Measurements from ENCODE around the gene SMAP1. TPM values are rescaled to one million over a fixed set of nuclear protein-coding genes. Genes with fewer than 3 reads are reported as not detected.

SMAP1 gene
- total RNA-seq, 4 donors from 2014 or later = 31.7 to 44.6 (median 33.6) TPM

DNA sequence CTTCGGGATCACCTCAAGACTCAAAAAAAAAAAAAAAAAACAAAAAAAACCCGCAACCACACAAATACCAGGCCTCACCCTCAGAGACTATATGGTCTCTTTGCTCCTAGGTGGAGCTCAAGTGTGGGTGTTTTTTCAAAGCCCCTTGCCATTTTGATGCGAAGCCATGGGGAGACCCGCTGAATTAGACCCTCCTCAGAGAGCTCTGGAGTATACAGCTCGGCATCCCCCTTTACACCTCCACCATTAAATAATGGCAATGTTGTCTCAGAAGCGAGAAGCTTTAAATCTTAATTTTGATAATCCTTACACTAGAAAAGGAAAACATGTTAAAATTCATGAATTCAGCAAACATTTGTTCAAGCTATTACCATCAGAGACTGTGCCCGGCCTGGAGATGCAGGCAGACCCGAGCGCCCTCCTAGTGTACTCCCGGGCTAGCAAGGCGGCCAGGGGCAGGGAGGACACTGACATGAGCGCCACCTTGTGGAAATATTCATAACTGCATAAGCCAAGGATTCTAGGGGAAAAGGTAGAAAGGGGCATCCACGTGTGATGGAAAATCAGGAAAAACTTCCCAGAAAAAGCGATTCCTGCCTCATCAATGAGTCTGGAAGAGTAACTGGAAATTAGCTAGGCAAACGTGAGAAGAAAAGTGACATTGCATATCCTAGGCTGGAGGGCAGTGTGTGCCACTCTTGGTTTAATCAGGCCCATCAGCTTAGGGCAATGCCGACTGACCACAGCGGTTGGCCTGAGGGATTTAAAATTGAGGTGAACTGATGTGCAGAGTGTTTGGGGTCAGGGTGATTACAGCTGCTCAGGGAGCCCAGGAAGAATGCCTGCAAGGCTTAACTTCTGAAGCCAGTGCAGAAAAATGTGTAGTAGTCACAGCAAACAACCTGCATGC is 216.6 kb downstream of the SMAP1 start:
- Histone ChIP-seq H3K36me3 (no peaks in the 10 kb centered on the region), H3K27me3 (peaks cover 0 to 4% (median 0%) of the 10 kb centered on the region in 4 donors), H3K4me1 (no peaks in the 10 kb centered on the region), H3K9me3 (no peaks in the 10 kb centered on the region), H3K4me3 (no peak overlapping the region), H3K27ac (no peak overlapping the region)
- TF ChIP-seq POLR2A (IDR thresholded peaks at IDR 0.05) = no peak
- TF ChIP-seq, protein P1, sequence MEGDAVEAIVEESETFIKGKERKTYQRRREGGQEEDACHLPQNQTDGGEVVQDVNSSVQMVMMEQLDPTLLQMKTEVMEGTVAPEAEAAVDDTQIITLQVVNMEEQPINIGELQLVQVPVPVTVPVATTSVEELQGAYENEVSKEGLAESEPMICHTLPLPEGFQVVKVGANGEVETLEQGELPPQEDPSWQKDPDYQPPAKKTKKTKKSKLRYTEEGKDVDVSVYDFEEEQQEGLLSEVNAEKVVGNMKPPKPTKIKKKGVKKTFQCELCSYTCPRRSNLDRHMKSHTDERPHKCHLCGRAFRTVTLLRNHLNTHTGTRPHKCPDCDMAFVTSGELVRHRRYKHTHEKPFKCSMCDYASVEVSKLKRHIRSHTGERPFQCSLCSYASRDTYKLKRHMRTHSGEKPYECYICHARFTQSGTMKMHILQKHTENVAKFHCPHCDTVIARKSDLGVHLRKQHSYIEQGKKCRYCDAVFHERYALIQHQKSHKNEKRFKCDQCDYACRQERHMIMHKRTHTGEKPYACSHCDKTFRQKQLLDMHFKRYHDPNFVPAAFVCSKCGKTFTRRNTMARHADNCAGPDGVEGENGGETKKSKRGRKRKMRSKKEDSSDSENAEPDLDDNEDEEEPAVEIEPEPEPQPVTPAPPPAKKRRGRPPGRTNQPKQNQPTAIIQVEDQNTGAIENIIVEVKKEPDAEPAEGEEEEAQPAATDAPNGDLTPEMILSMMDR (IDR thresholded peaks at IDR 0.05) = peak; percentile 82 to 91 (median 88)
- DNase-seq = no peak
- intact Hi-C loops (cut with DNase I) = no loop called here
- WGBS, 2 donors = 36 to 42% methylated on average over 14 to 16 of the region's 17 CpGs

DNA sequence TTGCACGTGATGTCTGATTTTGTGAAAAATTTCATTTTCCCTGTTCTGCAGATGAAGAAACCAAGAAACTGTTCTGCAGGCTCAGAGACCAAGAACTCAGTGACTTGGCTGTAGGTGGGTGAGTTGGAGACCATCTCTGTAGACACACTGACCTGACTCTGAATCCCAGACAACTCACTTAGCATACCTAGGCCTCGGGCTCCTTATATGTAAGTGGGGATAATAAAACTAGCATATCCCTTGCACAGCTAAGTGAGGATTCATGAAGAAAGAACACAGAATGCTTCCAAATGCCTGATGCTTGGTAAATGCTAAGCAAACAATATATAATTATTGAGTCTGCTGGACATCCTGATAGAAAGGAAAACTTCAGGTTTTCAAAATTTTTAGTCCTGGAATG is 218.4 kb downstream of the SMAP1 start:
- no peak for DNase-seq
- H3K27ac ChIP-seq = no peak overlapping the region

DNA sequence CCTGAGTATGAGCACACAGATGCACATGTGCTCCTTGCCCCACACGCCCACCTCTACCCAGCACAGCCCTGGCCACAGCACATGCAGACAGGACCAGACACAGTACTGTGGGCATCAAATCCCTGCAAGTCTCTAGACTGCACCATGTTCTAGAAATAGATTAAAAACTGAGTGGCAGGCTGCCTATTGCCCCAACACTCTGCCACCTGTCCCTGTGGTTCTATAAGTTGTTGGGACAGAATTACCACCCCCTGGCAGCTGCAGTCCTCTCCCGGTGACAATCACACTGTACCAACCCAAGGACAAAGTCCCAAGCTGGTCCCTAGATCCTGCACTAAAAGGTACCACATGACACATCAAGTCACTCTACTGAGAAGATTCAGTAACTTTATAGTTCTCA is 219.0 kb downstream of the SMAP1 start:
- no peak for DNase-seq
- no peak overlapping the region for H3K4me3 ChIP-seq
- 84 to 86% methylated on average over 1 to 2 of the region's 2 CpGs for WGBS, 2 donors
- intact Hi-C loops (cut with DNase I) = loop anchor here (5.0 kb wide), 1 partner anchor 179 kb away; no protein-coding TSS in a partner anchor
- no peaks in the 10 kb centered on the region for H3K36me3 ChIP-seq
- no peak for TF ChIP-seq POLR2A (IDR thresholded peaks at IDR 0.05)
- TF ChIP-seq, protein P1 (IDR thresholded peaks at IDR 0.05) = no peak
- H3K9me3 ChIP-seq = no peaks in the 10 kb centered on the region
- H3K27ac ChIP-seq = no peak overlapping the region
- no peaks in the 10 kb centered on the region for H3K27me3 ChIP-seq
- no peaks in the 10 kb centered on the region for H3K4me1 ChIP-seq

More for the DNA sequence above, 218.4 kb downstream of the SMAP1 start:
- Histone ChIP-seq H3K36me3 (no peaks in the 10 kb centered on the region), H3K4me1 (no peaks in the 10 kb centered on the region), H3K27me3 (no peaks in the 10 kb centered on the region), H3K4me3 (no peak overlapping the region), H3K9me3 (no peaks in the 10 kb centered on the region)
- no peak for TF ChIP-seq POLR2A (IDR thresholded peaks at IDR 0.05)
- TF ChIP-seq, protein P1 (IDR thresholded peaks at IDR 0.05) = no peak
- intact Hi-C loops (cut with DNase I) = loop anchor here (5.0 kb wide), 1 partner anchor 179 kb away; no protein-coding TSS in a partner anchor
- 74 to 80% methylated on average over 2 of the region's 2 CpGs for WGBS, 2 donors

DNA sequence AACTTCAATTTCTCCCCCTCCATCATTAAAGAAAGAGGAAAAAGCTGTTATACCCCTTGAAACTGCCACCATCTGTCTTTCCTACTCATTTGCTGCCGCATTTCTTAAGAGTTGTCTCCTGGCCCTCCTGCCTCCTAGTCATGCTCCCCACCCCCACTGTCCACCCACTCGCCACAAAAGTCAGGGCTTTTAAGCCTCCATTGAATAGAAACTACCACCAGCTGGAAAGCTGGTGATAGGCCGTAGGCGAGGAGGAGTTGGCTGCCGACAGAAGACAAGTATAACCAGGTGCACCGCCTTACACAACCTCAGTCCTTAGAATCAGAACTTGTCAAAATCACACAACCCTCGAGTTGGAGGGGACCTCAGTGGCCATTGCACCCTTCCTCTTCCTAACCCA is 221.6 kb downstream of the SMAP1 start:
- H3K27me3 ChIP-seq = no peaks in the 10 kb centered on the region
- intact Hi-C loops (cut with DNase I) = loop anchor here (5.0 kb wide), 1 partner anchor 182 kb away; no protein-coding TSS in a partner anchor
- H3K9me3 ChIP-seq = no peaks in the 10 kb centered on the region
- TF ChIP-seq, protein P1 (IDR thresholded peaks at IDR 0.05) = no peak
- no peak for TF ChIP-seq POLR2A (IDR thresholded peaks at IDR 0.05)
- no peaks in the 10 kb centered on the region for H3K4me1 ChIP-seq
- no peak overlapping the region for H3K27ac ChIP-seq
- DNase-seq = no peak
- H3K4me3 ChIP-seq = no peak overlapping the region
- WGBS, 2 donors = 88 to 89% methylated on average over 6 to 7 of the region's 7 CpGs
- H3K36me3 ChIP-seq = no peaks in the 10 kb centered on the region

DNA sequence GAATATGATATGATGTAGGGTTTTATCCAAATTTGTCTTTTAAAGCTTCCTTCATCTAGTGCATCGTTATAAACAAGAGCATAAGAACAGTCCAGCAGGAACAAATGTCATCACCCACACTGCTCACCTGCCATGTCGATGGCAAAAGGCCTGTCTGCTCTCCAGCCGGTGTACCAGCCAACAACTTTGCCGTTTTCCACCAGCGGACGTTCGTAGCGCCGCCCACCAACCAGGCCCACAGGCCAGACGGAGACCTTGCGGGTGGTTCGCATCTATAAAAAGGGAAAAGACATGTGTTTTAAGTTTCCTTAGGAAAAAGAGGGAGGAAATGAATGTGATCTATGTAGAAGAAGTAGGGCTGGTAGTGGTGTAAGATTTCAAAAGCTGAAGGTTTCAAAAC is 226.3 kb downstream of the SMAP1 start:
- intact Hi-C loops (cut with DNase I) = no loop called here
- H3K4me1 ChIP-seq = no peaks in the 10 kb centered on the region

More for the DNA sequence above, 226.3 kb downstream of the SMAP1 start:
- no peak for DNase-seq
- WGBS, 2 donors = 79 to 88% methylated on average over 3 to 4 of the region's 12 CpGs
- Histone ChIP-seq H3K27me3 (no peaks in the 10 kb centered on the region), H3K9me3 (no peaks in the 10 kb centered on the region), H3K4me3 (no peak overlapping the region), H3K36me3 (no peaks in the 10 kb centered on the region), H3K27ac (no peak overlapping the region)
- TF ChIP-seq, protein P1 (IDR thresholded peaks at IDR 0.05) = no peak
- TF ChIP-seq POLR2A (IDR thresholded peaks at IDR 0.05) = no peak
